DOHH2 (cell line): Measurements from ENCODE around the gene YTHDF1.

Experiments
- H3F3A ChIP-seq: fragments of 200-600 bp; sonication (generic), shearing (Covaris generic); 2 replicates; pipeline ENCODE4 v1.6.0; 2016; ENCODE audit warnings: antibody characterized with exemption, mild to moderate bottlenecking; ENCODE audit not compliant: control insufficient read depth, insufficient read depth
- H3K27ac ChIP-seq: fragments of 200-600 bp; sonication (generic); 2 replicates; pipeline ENCODE4 v1.5.1; 2014; ENCODE audit warnings: low read depth, mild to moderate bottlenecking, low read length, moderate library complexity
- H3K27me3 ChIP-seq: fragments of 200-600 bp; sonication (generic); 2 replicates; pipeline ENCODE4 v1.6.1; 2014; ENCODE audit warnings: mild to moderate bottlenecking, low read length, mixed read lengths; ENCODE audit not compliant: control insufficient read depth
- H3K36me3 ChIP-seq: fragments of 200-600 bp; sonication (generic); 2 replicates; pipeline ENCODE4 v1.6.1; 2014; ENCODE audit warnings: mild to moderate bottlenecking, low read length, moderate library complexity, mixed read lengths; ENCODE audit not compliant: control insufficient read depth
- H3K4me1 ChIP-seq: fragments of 200-600 bp; sonication (generic); 2 replicates; pipeline ENCODE4 v1.6.1; 2014; ENCODE audit warnings: mild to moderate bottlenecking, low read length, mixed read lengths; ENCODE audit not compliant: control insufficient read depth
- H3K4me2 ChIP-seq: fragments of 200-600 bp; sonication (generic); 2 replicates; pipeline ENCODE4 v1.6.0; 2014; ENCODE audit warnings: mild to moderate bottlenecking, low read length, moderate library complexity
- H3K4me3 ChIP-seq: fragments of 200-600 bp; sonication (generic); 2 replicates; pipeline ENCODE4 v1.5.1; 2014; ENCODE audit warnings: mild to moderate bottlenecking, low read length, mixed read lengths
- H3K79me2 ChIP-seq: fragments of 200-600 bp; sonication (generic); 2 replicates; pipeline ENCODE4 v1.6.1; 2014; ENCODE audit warnings: mild to moderate bottlenecking, low read length, mixed read lengths; ENCODE audit not compliant: control insufficient read depth
- H3K9me2 ChIP-seq: fragments of 200-600 bp; sonication (generic); replicated peaks from 2 replicates; pipeline ENCODE4 v1.6.1; 2014; ENCODE audit warnings: mild to moderate bottlenecking, low read length, mixed read lengths; ENCODE audit not compliant: control insufficient read depth
- H3K9me3 ChIP-seq: fragments of 200-600 bp; sonication (generic); 2 replicates; pipeline ENCODE4 v1.6.1; 2014; ENCODE audit warnings: antibody characterized with exemption, low read length, mixed read lengths; ENCODE audit not compliant: control insufficient read depth, insufficient read depth
- H4K20me1 ChIP-seq: fragments of 200-600 bp; sonication (generic); 2 replicates; pipeline ENCODE4 v1.6.0; 2014; ENCODE audit warnings: low read depth, mild to moderate bottlenecking, antibody characterized with exemption, low read length, moderate library complexity; ENCODE audit not compliant: control insufficient read depth, insufficient read depth
- CTCF ChIP-seq: fragments of 200-600 bp; sonication (generic); IDR thresholded peaks from one replicate; pipeline ENCODE4 v1.5.1; 2014; ENCODE audit warnings: antibody characterized with exemption, mild to moderate bottlenecking, low read depth, low read length; ENCODE audit not compliant: poor library complexity, severe bottlenecking
- EZH2phosphoT487 ChIP-seq: fragments of 200-600 bp; sonication (generic); IDR thresholded peaks from 2 replicates; pipeline ENCODE4 v1.6.1; 2017; ENCODE audit warnings: borderline replicate concordance, mild to moderate bottlenecking, antibody characterized with exemption, low read length, moderate library complexity, mixed read lengths

The YTHDF1 gene

DNA sequence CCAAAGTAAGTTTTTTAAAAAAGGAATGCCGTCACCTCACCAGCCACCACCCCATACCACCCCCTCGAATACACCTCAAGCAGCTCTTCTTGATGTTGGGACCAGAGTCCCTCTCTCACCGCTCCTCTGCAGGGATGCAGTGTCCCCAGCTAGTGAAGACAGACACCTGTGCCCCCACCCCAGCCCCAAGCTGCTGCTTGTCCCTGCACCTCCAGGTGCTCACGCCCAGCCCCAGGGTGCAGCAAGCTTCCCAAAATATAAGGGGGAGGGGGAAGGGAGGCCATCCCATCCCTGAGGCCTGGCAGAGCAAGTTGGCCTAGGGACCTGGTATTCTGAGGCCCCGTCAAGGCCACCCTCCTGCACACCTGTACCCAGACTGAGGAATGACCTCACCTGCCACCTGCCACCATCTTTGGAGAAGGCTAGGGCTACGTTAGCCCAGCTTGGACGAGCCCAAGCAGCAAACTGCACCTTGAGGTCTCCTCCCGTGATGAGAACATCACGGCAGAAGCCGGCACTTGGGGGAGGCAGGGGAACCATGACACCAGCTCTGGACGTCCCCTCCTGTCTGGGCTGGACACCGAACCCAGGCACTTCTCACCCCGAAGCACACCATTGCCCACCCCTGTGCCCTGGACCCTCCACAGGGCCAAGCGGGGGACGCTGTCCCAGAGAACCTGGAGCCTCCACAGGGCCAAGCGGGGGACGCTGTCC is 25.9 kb downstream of the YTHDF1 start:
- H3K27me3 ChIP-seq: no peaks in the 10 kb centered on the region
- TF ChIP-seq EZH2phosphoT487: no peak
- TF ChIP-seq CTCF: no peak
- H3K4me1 ChIP-seq: no peaks in the 10 kb centered on the region
- 0 out of 2 replicates have a peak, but pooled peaks cover 2% of the 10 kb centered on the region for H3K79me2 ChIP-seq
- H3K4me3 ChIP-seq: no peak overlapping the region
- peaks cover 8% of the 10 kb centered on the region; the same call in 1 of the 2 replicates for H3K9me3 ChIP-seq
- H3K27ac ChIP-seq: no peak overlapping the region
- H3F3A ChIP-seq: no peaks in the 10 kb centered on the region
- peaks cover 4% of the 10 kb centered on the region for H3K36me3 ChIP-seq
- H4K20me1 ChIP-seq: 0 out of 2 replicates have a peak, but pooled peaks cover 4% of the 10 kb centered on the region
- H3K9me2 ChIP-seq: no peaks in the 10 kb centered on the region
- H3K4me2 ChIP-seq: no peak overlapping the region

GRCh38 chr20:63189322-63189642 is 26.6 kb downstream of the YTHDF1 start:
- H3K36me3 ChIP-seq: 0 out of 2 replicates have a peak, but pooled peaks cover 1% of the 10 kb centered on the region
- no peaks in the 10 kb centered on the region for H3K27me3 ChIP-seq
- H3K4me1 ChIP-seq: no peaks in the 10 kb centered on the region
- TF ChIP-seq EZH2phosphoT487 (no peak), CTCF (no peak)
- no peak overlapping the region for H3K4me2 ChIP-seq
- H3K9me3 ChIP-seq: peaks cover 8% of the 10 kb centered on the region; the same call in 1 of the 2 replicates
- no peak overlapping the region for H3K4me3 ChIP-seq
- 0 out of 2 replicates have a peak, but pooled peaks cover 4% of the 10 kb centered on the region for H4K20me1 ChIP-seq
- H3K27ac ChIP-seq: no peak overlapping the region
- H3K9me2 ChIP-seq: no peaks in the 10 kb centered on the region
- H3F3A ChIP-seq: no peaks in the 10 kb centered on the region
- 0 out of 2 replicates have a peak, but pooled peaks cover 2% of the 10 kb centered on the region for H3K79me2 ChIP-seq

- no peak for TF ChIP-seq EZH2phosphoT487
- TF ChIP-seq CTCF: no peak
- Histone ChIP-seq H4K20me1 (no peaks in the 10 kb centered on the region), H3K4me1 (no peaks in the 10 kb centered on the region), H3K79me2 (no peaks in the 10 kb centered on the region), H3K4me3 (no peak overlapping the region), H3F3A (no peaks in the 10 kb centered on the region), H3K9me3 (peaks cover 8% of the 10 kb centered on the region; the same call in 1 of the 2 replicates), H3K9me2 (no peaks in the 10 kb centered on the region), H3K4me2 (no peak overlapping the region), H3K36me3 (no peaks in the 10 kb centered on the region), H3K27ac (no peak overlapping the region), H3K27me3 (no peaks in the 10 kb centered on the region)
These were observed 27.1 kb downstream of the YTHDF1 start for GRCh38 chr20:63188641-63189321.
